ENCODE measurements around the gene PARP8. TPM values are rescaled to one million over a fixed set of nuclear protein-coding genes. Genes with fewer than 3 reads are reported as not detected.

The PARP8 gene
- total RNA-seq, 3 donors from 2014 or later, result 24.3 to 41.7 (median 26.2) TPM

GRCh38 chr5:50888751-50889150 is 222.3 kb downstream of the PARP8 start:
- Histone ChIP-seq H3K4me3 (no peak overlapping the region), H3K4me1 (no peaks in the 10 kb centered on the region), H3K9me3 (no peaks in the 10 kb centered on the region), H3K36me3 (no peaks in the 10 kb centered on the region), H3K27me3 (no peaks in the 10 kb centered on the region), H3K27ac (no peak overlapping the region)
- DNase-seq (ENCODE audit: low spot score in 2 of 2), result no peak
- no peak for TF ChIP-seq POLR2A (IDR thresholded peaks at IDR 0.05)
- no peak for TF ChIP-seq POLR2AphosphoS5 (IDR thresholded peaks at IDR 0.05)
- no peak for TF ChIP-seq CTCF (IDR thresholded peaks at IDR 0.05)
- intact Hi-C loops (cut with DNase I; ENCODE audit: low total_unique reads), result no loop called here

GRCh38 chr5:50889790-50890189 is 223.4 kb downstream of the PARP8 start:
- intact Hi-C loops (cut with DNase I; ENCODE audit: low total_unique reads), result no loop called here
- Histone ChIP-seq H3K4me1 (no peaks in the 10 kb centered on the region), H3K36me3 (no peaks in the 10 kb centered on the region), H3K9me3 (no peaks in the 10 kb centered on the region), H3K4me3 (no peak overlapping the region), H3K27me3 (no peaks in the 10 kb centered on the region), H3K27ac (no peak overlapping the region)
- no peak for DNase-seq (ENCODE audit: low spot score in 2 of 2)
- TF ChIP-seq POLR2AphosphoS5 (IDR thresholded peaks at IDR 0.05), result no peak
- TF ChIP-seq CTCF (IDR thresholded peaks at IDR 0.05), result no peak
- no peak for TF ChIP-seq POLR2A (IDR thresholded peaks at IDR 0.05)

Other genes starting within 250 kb of the PARP8 start
- 10 to 100 TPM in 2 of 3 donors, 1 to 10 TPM in 1; 9.2 to 32.6 (median 24.1) TPM for gene EMB, start 225.3 kb upstream of the PARP8 start, total RNA-seq